ENCODE results near the gene MAGOH. TPM values are rescaled to one million over a fixed set of nuclear protein-coding genes. Genes with fewer than 3 reads are reported as not detected.

Gene MAGOH
- total and polyA plus RNA-seq, 9 of the 15 experiments (the other 6 are each of a cell fraction or from before 2014, with no cell fraction given) = 102 to 342 (median 135) TPM

DNA sequence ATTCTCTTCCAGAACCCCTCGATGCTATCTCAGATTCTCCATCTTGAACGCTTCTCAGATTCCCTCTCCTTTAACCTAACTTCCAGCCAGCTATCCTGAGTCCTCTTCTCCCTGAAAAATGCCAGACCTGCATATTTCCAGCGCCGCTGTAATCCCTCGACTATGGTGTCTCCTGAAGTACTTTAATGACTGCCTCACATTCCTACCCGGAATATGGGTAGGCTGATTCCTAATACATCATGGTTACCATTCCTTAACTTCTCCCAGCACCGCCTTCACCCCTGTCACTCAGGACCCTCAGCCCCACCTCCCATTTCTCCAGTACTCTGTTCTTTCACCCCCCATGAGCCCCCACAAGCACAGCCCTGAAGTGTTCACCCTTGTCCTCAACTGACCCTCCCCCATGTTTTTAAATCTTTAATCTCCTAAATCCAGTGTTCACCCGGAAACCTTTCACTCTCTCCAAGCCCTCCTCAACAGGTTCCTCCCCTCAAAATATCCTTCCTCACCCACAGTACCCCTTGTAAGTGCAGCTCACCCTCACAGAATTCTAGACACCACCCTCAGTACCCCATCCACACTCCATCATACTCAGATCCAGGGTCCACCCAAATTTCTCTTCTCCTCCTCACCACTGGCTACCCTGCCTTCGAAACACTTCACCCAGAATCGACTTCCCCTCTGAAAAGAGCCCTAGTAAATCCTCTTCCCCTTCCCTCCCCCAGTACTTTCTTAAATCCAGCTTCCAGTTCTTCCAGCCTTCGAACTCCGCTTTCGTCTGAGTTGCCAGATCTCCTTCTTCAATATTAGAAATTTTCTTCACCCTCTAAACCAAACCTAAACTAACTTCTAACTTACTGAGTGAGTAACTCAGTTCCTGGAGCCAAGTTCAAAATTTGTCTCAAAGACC lies 40.8 kb downstream of the MAGOH start:
- no peak for FAIRE-seq
- no peaks in the 10 kb centered on the region for H3K9me3 ChIP-seq (replicated peaks; ENCODE audit: control insufficient read depth, insufficient read depth, low read depth, low read length)
- ChIA-PET POLR2A (interaction anchor here (0.8 to 2.3 kb wide), 3 partner anchors 12 to 24 kb away, joined by 3 to 14 read pairs (median 3); no protein-coding TSS in a partner anchor), CTCF (ENCODE audit: low intra/inter-chr PET ratio) (interaction anchor here (0.6 kb wide), 1 partner anchor 35 kb away, joined by 3 read pairs; no protein-coding TSS in a partner anchor)
- intact Hi-C loops (cut with micrococcal nuclease) (loop anchor here (10.0 kb wide), 1 partner anchor 197 kb away; no protein-coding TSS in a partner anchor), in situ Hi-C loops (cut with MboI) (loop anchor here (25.0 kb wide), 1 partner anchor 285 kb away; the partner anchor contains the start of gene ECHDC2)
- H3K36me3 ChIP-seq (ENCODE audit: control insufficient read depth, insufficient read depth, low read length) = peaks cover 11% of the 10 kb centered on the region; the same call in 1 of the 3 replicates
- H3K27me3 ChIP-seq (ENCODE audit: control insufficient read depth in 2 of 2, insufficient read depth in 2 of 2, low read length in 2 of 2) = no peaks in the 10 kb centered on the region
- BruUV-seq (replicated peaks) = TSS peak; percentile 50
- peak overlapping the region; percentile 96 for H3K4me2 ChIP-seq (ENCODE audit: insufficient read depth, low read length)
- ATAC-seq = peak; percentile 3
- peak overlapping the region; percentile 90 for H2AFZ ChIP-seq (ENCODE audit: low read depth, low read length)
- H3K27ac ChIP-seq (ENCODE audit: extremely low read depth, low read depth, low read length) = peak overlapping the region; percentile 90
- peaks cover 17% of the 10 kb centered on the region for H3K79me2 ChIP-seq (ENCODE audit: control insufficient read depth, insufficient read depth, low read length)
- H3K9ac ChIP-seq (ENCODE audit: insufficient read depth in 1 of 2, low read depth in 2 of 2, low read length in 2 of 2) = peak overlapping the region; percentile 93 to 96
- H3K4me3 ChIP-seq = peak overlapping the region; percentile 94
- no peaks in the 10 kb centered on the region for H3K9me1 ChIP-seq (ENCODE audit: control insufficient read depth, insufficient read depth, low read length)
- H4K20me1 ChIP-seq (replicated peaks; ENCODE audit: control insufficient read depth, insufficient read depth, low read length) = no peaks in the 10 kb centered on the region
- DNase-seq (ENCODE audit: extremely low read depth in 1 of 4, low spot score in 3 of 4) = peak in 3 of 4 experiments; percentile 33 to 60 (median 57)
- WGBS (ENCODE audit: insufficient coverage, low coverage, missing lambda C conversion rate) = 28% methylated on average over 13 of the region's 13 CpGs
- peaks cover 16 to 21% of the 10 kb centered on the region in 2 experiments for H3K4me1 ChIP-seq (replicated peaks in 1 of 2; ENCODE audit: control insufficient read depth in 2 of 2, insufficient read depth in 2 of 2, low read length in 2 of 2)
- TF ChIP-seq, protein P1, sequence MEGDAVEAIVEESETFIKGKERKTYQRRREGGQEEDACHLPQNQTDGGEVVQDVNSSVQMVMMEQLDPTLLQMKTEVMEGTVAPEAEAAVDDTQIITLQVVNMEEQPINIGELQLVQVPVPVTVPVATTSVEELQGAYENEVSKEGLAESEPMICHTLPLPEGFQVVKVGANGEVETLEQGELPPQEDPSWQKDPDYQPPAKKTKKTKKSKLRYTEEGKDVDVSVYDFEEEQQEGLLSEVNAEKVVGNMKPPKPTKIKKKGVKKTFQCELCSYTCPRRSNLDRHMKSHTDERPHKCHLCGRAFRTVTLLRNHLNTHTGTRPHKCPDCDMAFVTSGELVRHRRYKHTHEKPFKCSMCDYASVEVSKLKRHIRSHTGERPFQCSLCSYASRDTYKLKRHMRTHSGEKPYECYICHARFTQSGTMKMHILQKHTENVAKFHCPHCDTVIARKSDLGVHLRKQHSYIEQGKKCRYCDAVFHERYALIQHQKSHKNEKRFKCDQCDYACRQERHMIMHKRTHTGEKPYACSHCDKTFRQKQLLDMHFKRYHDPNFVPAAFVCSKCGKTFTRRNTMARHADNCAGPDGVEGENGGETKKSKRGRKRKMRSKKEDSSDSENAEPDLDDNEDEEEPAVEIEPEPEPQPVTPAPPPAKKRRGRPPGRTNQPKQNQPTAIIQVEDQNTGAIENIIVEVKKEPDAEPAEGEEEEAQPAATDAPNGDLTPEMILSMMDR (IDR thresholded peaks at IDR 0.05 in 2 of 3, conservative IDR thresholded peaks at IDR 0.05 in 1 of 3; ENCODE audit: insufficient read depth in 2 of 3, low read depth in 1 of 3, low read length in 3 of 3) = no peak
- TF ChIP-seq, protein P2, sequence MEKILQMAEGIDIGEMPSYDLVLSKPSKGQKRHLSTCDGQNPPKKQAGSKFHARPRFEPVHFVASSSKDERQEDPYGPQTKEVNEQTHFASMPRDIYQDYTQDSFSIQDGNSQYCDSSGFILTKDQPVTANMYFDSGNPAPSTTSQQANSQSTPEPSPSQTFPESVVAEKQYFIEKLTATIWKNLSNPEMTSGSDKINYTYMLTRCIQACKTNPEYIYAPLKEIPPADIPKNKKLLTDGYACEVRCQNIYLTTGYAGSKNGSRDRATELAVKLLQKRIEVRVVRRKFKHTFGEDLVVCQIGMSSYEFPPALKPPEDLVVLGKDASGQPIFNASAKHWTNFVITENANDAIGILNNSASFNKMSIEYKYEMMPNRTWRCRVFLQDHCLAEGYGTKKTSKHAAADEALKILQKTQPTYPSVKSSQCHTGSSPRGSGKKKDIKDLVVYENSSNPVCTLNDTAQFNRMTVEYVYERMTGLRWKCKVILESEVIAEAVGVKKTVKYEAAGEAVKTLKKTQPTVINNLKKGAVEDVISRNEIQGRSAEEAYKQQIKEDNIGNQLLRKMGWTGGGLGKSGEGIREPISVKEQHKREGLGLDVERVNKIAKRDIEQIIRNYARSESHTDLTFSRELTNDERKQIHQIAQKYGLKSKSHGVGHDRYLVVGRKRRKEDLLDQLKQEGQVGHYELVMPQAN (IDR thresholded peaks at IDR 0.05; ENCODE audit: borderline replicate concordance) = 0 out of 2 replicates have a peak, but pooled peaks have one; percentile 22
- TF ChIP-seq, protein P3, sequence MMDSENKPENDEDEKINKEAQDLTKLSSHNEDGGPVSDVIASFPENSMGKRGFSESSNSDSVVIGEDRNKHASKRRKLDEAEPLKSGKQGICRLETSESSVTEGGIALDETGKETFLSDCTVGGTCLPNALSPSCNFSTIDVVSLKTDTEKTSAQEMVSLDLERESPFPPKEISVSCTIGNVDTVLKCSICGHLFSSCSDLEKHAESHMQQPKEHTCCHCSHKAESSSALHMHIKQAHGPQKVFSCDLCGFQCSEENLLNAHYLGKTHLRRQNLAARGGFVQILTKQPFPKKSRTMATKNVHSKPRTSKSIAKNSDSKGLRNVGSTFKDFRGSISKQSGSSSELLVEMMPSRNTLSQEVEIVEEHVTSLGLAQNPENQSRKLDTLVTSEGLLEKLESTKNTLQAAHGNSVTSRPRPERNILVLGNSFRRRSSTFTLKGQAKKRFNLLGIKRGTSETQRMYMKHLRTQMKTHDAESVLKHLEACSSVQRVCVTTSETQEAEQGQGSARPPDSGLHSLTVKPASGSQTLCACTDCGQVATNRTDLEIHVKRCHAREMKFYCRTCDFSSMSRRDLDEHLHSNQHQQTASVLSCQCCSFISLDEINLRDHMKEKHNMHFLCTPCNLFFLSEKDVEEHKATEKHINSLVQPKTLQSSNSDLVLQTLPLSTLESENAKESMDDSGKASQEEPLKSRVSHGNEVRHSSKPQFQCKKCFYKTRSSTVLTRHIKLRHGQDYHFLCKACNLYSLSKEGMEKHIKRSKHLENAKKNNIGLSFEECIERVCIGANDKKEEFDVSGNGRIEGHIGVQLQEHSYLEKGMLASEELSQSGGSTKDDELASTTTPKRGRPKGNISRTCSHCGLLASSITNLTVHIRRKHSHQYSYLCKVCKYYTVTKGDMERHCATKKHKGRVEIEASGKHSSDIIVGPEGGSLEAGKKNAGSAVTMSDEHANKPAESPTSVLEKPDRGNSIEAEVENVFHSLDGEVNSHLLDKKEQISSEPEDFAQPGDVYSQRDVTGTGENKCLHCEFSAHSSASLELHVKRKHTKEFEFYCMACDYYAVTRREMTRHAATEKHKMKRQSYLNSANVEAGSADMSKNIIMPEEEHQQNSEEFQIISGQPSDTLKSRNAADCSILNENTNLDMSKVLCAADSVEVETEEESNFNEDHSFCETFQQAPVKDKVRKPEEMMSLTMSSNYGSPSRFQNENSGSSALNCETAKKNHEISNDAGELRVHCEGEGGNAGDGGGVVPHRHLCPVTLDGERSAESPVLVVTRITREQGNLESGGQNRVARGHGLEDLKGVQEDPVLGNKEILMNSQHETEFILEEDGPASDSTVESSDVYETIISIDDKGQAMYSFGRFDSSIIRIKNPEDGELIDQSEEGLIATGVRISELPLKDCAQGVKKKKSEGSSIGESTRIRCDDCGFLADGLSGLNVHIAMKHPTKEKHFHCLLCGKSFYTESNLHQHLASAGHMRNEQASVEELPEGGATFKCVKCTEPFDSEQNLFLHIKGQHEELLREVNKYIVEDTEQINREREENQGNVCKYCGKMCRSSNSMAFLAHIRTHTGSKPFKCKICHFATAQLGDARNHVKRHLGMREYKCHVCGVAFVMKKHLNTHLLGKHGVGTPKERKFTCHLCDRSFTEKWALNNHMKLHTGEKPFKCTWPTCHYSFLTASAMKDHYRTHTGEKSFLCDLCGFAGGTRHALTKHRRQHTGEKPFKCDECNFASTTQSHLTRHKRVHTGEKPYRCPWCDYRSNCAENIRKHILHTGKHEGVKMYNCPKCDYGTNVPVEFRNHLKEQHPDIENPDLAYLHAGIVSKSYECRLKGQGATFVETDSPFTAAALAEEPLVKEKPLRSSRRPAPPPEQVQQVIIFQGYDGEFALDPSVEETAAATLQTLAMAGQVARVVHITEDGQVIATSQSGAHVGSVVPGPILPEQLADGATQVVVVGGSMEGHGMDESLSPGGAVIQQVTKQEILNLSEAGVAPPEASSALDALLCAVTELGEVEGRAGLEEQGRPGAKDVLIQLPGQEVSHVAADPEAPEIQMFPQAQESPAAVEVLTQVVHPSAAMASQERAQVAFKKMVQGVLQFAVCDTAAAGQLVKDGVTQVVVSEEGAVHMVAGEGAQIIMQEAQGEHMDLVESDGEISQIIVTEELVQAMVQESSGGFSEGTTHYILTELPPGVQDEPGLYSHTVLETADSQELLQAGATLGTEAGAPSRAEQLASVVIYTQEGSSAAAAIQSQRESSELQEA (IDR thresholded peaks at IDR 0.05; ENCODE audit: low read depth) = peak; percentile 35; the same call in 1 of the 2 replicates
- TF ChIP-seq, protein P4, sequence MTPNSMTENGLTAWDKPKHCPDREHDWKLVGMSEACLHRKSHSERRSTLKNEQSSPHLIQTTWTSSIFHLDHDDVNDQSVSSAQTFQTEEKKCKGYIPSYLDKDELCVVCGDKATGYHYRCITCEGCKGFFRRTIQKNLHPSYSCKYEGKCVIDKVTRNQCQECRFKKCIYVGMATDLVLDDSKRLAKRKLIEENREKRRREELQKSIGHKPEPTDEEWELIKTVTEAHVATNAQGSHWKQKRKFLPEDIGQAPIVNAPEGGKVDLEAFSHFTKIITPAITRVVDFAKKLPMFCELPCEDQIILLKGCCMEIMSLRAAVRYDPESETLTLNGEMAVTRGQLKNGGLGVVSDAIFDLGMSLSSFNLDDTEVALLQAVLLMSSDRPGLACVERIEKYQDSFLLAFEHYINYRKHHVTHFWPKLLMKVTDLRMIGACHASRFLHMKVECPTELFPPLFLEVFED (CRISPR knock-in tag; conservative IDR thresholded peaks at IDR 0.05) = 0 out of 2 replicates have a peak, but pooled peaks have one; percentile 41

All from K562 (cell line).